HepG2 (cell line): ENCODE measurements around the gene DOCK4. TPM values are rescaled to one million over a fixed set of nuclear protein-coding genes. Genes with fewer than 3 reads are reported as not detected.

Experiments used
- AKNA ChIP-seq: sonication (generic); formaldehyde crosslinking; IDR thresholded peaks from 2 replicates; pipeline ENCODE4 v1.4.0; 2020; ENCODE audit warnings: missing genetic modification reagents, borderline replicate concordance
- ATF4 ChIP-seq, 2 experiments: fragments of 450-650 bp in 1 of 2; sonication (generic) in 1 of 2; formaldehyde crosslinking; IDR thresholded peaks; 2 replicates each; pipeline versions ENCODE4 v1.5.0 to v1.8.0; 2020 to 2022; ENCODE audit warnings: mild to moderate bottlenecking in 1 of 2, missing genetic modification reagents in 1 of 2
- CENPT ChIP-seq: sonication (generic); formaldehyde crosslinking; IDR thresholded peaks from 2 replicates; pipeline ENCODE4 v1.8.0; 2022; ENCODE audit warnings: low read depth, mild to moderate bottlenecking, moderate library complexity, missing genetic modification reagents
- FIP1L1 ChIP-seq: fragments of 200-400 bp; formaldehyde crosslinking; IDR thresholded peaks from 2 replicates; pipeline ENCODE4 v1.6.1; 2018; ENCODE audit warnings: low read depth, mild to moderate bottlenecking, low read length, moderate library complexity, borderline replicate concordance; ENCODE audit not compliant: insufficient read depth
- KDM1A ChIP-seq: IDR thresholded peaks from 2 replicates; pipeline ENCODE4 v1.6.1; 2016; ENCODE audit warnings: missing compliant biosample characterization
- MTA3 ChIP-seq: sonication (generic); formaldehyde crosslinking; IDR thresholded peaks from 2 replicates; pipeline ENCODE4 v1.4.0; 2020; ENCODE audit warnings: missing genetic modification reagents
- MTF2 ChIP-seq: sonication (generic); formaldehyde crosslinking; IDR thresholded peaks from 2 replicates; pipeline ENCODE4 v1.5.0; 2020; ENCODE audit warnings: missing genetic modification reagents, borderline replicate concordance
- MXI1 ChIP-seq: IDR thresholded peaks from 3 replicates; pipeline ENCODE4 v1.6.1; 2012; ENCODE audit warnings: low read depth, low read length, inconsistent platforms, borderline replicate concordance
- RFX3 ChIP-seq: IDR thresholded peaks from 2 replicates; pipeline ENCODE4 v1.6.1; 2016; ENCODE audit warnings: missing biosample characterization, missing genetic modification reagents
- SAFB2 ChIP-seq: sonication (generic); formaldehyde crosslinking; IDR thresholded peaks from 2 replicates; pipeline ENCODE4 v1.5.1; 2020; ENCODE audit warnings: missing genetic modification reagents, low read depth, mild to moderate bottlenecking, borderline replicate concordance
- SRSF4 ChIP-seq: fragments of 200-400 bp; formaldehyde crosslinking; IDR thresholded peaks from one replicate; pipeline ENCODE4 v1.6.1; 2018; ENCODE audit warnings: mild to moderate bottlenecking, low read depth, low read length, moderate library complexity; ENCODE audit not compliant: poor library complexity, severe bottlenecking
- THAP7 ChIP-seq: sonication (generic); formaldehyde crosslinking; IDR thresholded peaks from 2 replicates; pipeline ENCODE4 v1.8.1; 2023; ENCODE audit warnings: mild to moderate bottlenecking, missing genetic modification reagents
- ZNF263 ChIP-seq: sonication (generic); formaldehyde crosslinking; IDR thresholded peaks from 2 replicates; pipeline ENCODE4 v1.4.0; 2020; ENCODE audit warnings: missing genetic modification reagents
- ZNF329 ChIP-seq: sonication (generic); formaldehyde crosslinking; IDR thresholded peaks from 2 replicates; pipeline ENCODE4 v1.9.0; 2021; ENCODE audit warnings: low read depth, mild to moderate bottlenecking, missing genetic modification reagents
- ZNF343 ChIP-seq: sonication (generic); formaldehyde crosslinking; IDR thresholded peaks from 2 replicates; pipeline ENCODE4 v1.4.0; 2020; ENCODE audit warnings: mild to moderate bottlenecking, missing genetic modification reagents
- ZNF629 ChIP-seq: sonication (generic); formaldehyde crosslinking; conservative IDR thresholded peaks from 2 replicates; pipeline ENCODE4 v1.5.0; 2020; ENCODE audit warnings: missing genetic modification reagents
- polyA plus RNA-seq, 8 experiments: library from polyadenylated mRNA; depleted of rRNA in 3 of 8; stranded (reverse) in 7 of 8; unstranded in 1 of 8; fragments of >200 nt; fragmentation: Illumina TruSeq in 4 of 8; extraction: Trizol in 4 of 8; gene quantifications; 2 replicates each; pipeline versions ENCODE4 v1.2.1 to v1.2.3, GENCODE V29; 2011 to 2016; ENCODE audit warnings: low read depth in 4 of 8, missing spikeins in 1 of 8, mixed read lengths in 1 of 8; ENCODE audit not compliant: insufficient read depth in 1 of 8
- total RNA-seq, 5 experiments: library from RNA; depleted of rRNA; stranded (reverse); fragments of >200 nt; fragmentation: Illumina TruSeq; extraction: Trizol; gene quantifications; 2 replicates each; pipeline ENCODE4 v1.2.3, GENCODE V29; 2016; ENCODE audit warnings: low read depth in 1 of 5
- TF ChIP-seq, protein P1 (sequence below): sonication (generic); formaldehyde crosslinking; IDR thresholded peaks from 2 replicates; pipeline ENCODE4 v1.4.0; 2020; ENCODE audit warnings: missing genetic modification reagents, low read depth, mild to moderate bottlenecking, borderline replicate concordance
- TF ChIP-seq, protein P2 (sequence below): sonication (generic); formaldehyde crosslinking; IDR thresholded peaks from 2 replicates; pipeline ENCODE4 v1.5.0; 2020; ENCODE audit warnings: mild to moderate bottlenecking, missing genetic modification reagents

Gene DOCK4
- total and polyA plus RNA-seq, 2 of the 13 experiments (the other 11 are each of a cell fraction or from before 2014, with no cell fraction given), result 13.5 to 17.4 TPM

GRCh38 chr7:112193915-112194502 is 12.2 kb downstream of the DOCK4 start (continued):
- TF ChIP-seq, protein P1, sequence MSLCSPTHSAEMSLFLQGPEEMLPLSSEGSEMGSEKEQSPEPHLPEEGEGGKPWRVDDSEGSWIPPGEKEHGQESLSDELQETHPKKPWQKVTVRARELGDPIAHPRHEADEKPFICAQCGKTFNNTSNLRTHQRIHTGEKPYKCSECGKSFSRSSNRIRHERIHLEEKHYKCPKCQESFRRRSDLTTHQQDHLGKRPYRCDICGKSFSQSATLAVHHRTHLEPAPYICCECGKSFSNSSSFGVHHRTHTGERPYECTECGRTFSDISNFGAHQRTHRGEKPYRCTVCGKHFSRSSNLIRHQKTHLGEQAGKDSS (CRISPR knock-in tag), result no peak
- TF ChIP-seq, protein P2, sequence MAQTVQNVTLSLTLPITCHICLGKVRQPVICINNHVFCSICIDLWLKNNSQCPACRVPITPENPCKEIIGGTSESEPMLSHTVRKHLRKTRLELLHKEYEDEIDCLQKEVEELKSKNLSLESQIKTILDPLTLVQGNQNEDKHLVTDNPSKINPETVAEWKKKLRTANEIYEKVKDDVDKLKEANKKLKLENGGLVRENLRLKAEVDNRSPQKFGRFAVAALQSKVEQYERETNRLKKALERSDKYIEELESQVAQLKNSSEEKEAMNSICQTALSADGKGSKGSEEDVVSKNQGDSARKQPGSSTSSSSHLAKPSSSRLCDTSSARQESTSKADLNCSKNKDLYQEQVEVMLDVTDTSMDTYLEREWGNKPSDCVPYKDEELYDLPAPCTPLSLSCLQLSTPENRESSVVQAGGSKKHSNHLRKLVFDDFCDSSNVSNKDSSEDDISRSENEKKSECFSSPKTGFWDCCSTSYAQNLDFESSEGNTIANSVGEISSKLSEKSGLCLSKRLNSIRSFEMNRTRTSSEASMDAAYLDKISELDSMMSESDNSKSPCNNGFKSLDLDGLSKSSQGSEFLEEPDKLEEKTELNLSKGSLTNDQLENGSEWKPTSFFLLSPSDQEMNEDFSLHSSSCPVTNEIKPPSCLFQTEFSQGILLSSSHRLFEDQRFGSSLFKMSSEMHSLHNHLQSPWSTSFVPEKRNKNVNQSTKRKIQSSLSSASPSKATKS, result no peak
- no peak for TF ChIP-seq RFX3 (CRISPR knock-in tag)
- no peak for TF ChIP-seq ZNF343
- no peak for TF ChIP-seq FIP1L1
- no peak for TF ChIP-seq MTF2
- TF ChIP-seq ZNF263 (CRISPR knock-in tag), result no peak
- no peak for TF ChIP-seq ZNF329 (CRISPR knock-in tag)
- TF ChIP-seq AKNA (CRISPR knock-in tag), result no peak
- TF ChIP-seq SRSF4, result no peak
- peak; percentile 76 for TF ChIP-seq KDM1A (CRISPR knock-in tag)
- TF ChIP-seq MTA3 (CRISPR knock-in tag), result no peak
- no peak for TF ChIP-seq CENPT
- no peak for TF ChIP-seq ZNF629
- TF ChIP-seq ATF4 (CRISPR knock-in tag; IDR thresholded peaks at IDR 0.05), result no peak
- no peak for TF ChIP-seq SAFB2 (CRISPR knock-in tag)
- TF ChIP-seq THAP7 (CRISPR knock-in tag), result no peak
- TF ChIP-seq MXI1, result no peak; the same call in 2 of the 3 replicates
